HTERT RPE-1 (cell line): Measurements from ENCODE around the gene PCYT1B.

ENCODE experiments used
- in situ Hi-C: fragments of 300-500 bp; cut with MboI; formaldehyde crosslinking; loops from 4 replicates; pipeline ENCODE4 v1.14.3; 2020; ENCODE audit warnings: low sequenced_read_pairs

Gene PCYT1B

DNA sequence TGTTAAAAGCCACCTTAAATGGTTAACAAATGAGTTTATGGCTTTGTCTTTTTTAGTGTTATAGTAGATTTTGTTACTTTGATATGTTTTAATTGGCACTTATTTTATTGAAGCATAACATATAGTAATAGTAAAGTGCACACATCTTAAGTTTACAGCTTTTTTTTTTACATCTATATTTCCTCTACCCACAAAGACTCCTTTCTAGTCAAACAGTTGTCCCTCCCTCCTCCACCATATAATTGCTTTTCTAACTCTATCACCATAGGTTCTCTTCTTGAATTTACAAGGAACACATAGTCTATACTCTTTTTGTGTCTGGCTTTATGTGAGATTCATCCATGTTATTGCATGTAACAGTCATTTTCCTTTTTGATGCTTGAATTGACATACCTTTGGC is 110.6 kb downstream of the PCYT1B start:
- in situ Hi-C loops, result no loop called here

DNA sequence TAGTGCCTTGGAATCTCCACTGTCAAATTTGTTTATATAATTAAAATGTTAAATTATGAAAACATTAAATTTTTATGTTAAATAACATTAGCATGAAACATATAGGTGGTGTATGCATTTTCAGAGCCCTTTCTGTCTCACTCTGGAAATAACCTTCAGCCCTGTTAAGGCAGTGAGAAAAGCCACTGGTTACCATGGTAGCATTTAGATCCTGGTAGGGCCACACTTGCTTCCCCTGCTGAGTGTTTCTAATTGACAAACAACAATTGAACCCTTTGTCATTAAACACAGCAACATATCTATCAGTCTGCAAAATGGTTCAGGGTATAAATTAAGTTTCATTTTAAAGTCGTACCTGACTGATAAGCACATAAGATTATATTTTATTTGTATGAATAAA is 118.5 kb downstream of the PCYT1B start:
- in situ Hi-C loops, result no loop called here

DNA sequence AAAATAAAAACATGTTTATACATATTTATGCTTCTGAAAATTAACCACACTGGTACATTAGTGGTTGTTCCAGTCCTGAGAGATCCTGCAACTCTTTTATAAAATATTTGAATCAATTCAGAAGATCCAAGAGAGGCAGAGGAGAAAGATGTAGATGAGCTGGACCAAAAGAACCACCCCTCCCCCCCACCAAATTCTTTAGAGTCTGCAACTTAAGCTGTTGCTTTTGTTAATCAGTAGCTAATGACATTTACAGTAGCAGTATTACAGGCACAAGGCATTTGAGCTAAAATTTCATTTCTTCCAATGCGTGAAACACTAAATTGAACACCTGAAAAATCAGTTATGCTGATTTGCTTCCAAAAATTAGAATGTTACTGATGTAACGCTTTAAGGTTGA is 120.5 kb downstream of the PCYT1B start:
- in situ Hi-C loops, result no loop called here

DNA sequence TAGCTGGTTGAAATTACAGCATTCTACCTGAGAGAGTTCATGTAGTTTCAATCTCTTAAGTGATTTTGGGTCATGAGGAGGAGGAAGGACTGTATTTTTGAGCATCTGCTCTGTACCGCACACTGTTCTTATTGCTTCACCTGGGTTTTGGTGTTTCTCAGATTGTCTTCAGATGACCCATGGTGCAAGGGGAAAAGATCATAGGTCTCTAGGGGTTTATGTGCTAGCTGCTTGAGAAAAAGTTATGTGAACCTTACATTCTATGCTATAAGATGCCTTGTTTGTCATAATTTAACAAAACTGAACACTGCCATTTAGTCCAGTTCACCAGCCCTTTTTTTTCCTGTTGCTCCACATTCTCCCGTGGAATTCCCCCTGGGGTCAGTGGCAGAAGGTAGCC is 121.7 kb downstream of the PCYT1B start:
- in situ Hi-C loops, result no loop called here

DNA sequence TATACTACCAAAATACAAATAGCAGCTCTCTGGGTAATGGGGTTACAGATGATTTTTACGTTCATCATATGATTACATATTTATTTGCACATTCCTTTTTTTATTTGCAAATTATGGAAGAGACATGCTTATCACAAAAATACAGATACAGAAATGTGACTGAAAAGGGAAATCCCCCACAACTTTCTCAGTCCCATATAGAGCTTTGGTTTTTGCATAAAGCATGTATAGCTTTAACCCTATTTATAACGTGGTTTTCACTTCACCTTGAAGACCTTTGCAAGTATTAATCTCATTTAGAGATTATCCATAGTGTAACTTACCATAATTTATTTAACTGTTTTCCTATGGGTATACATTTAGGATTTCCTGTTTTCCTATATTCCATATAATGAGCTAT is 126.7 kb downstream of the PCYT1B start:
- in situ Hi-C loops, result no loop called here

DNA sequence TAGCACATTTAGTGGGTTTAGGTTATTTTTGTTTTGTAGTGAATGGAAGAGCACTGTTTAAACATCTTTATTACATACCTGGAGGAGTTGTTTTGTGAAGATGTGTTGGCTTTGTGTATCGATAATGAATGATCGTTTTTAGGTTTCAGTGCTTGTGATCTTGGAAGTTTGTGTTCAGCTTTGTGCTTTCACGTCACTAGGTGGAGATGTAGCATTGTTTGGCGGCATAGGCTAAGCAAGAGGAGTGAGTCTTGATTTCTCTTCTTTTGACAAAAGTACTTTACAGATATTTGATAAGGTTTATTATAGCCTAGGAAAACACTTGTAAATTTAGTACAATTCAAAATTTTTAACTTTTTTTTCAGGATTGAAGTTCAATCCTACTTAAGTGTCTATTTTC is 131.7 kb downstream of the PCYT1B start:
- in situ Hi-C loops, result no loop called here

DNA sequence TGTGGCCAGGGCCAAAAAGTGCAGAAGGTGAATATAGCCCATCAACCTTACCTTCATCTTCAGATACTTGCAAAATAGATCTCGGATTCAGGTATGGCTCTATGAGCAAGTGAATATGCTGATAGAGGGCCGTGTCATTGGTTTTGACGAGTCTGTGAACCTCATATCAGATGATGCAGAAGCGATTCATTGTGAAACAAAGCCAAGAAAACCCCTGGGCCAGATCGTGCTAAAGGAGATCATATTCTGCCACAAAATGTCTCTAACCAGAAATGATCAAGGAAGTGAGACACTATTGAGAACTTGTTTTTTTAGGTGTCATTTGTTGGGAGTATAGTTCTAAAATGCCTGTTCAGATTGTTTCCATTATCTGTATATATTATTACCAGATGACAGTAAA is 133.7 kb downstream of the PCYT1B start:
- in situ Hi-C loops, result no loop called here

DNA sequence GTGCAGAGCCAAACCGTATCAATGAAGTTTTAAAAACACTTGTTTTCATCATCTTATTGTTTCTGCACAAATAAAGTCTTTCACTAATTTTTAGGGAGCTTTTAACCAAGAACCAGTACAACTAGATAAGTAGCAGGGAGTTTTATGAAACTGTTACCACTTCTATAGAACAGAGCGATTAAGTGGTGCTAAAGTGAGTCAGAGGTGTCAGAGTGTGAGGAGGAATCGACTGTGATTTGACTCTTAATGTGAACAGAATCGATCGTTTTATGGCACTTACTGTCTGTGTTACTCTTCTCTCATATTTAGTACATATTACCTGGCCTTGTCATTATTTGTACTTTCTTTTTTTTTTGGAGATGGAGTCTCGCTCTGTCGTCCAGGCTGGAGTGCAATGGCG is 138.8 kb downstream of the PCYT1B start:
- in situ Hi-C loops, result no loop called here
